ENCODE results near the gene GCKR.

- TF ChIP-seq CTCF (IDR thresholded peaks at IDR 0.05) = no peak
- TF ChIP-seq POLR2A (IDR thresholded peaks at IDR 0.05) = no peak
These were observed 40.6 kb downstream of the GCKR start for GRCh38 chr2:27537287-27537686.
